Keratinocyte (primary cell): ENCODE data around the gene SIGLEC7. TPM values are rescaled to one million over a fixed set of nuclear protein-coding genes. Genes with fewer than 3 reads are reported as not detected.

ENCODE experiments used
- DNase-seq: peaks from one replicate; pipeline ENCODE4 v3.0.0-alpha.2; 2011; ENCODE audit warnings: low read depth, missing footprints, low spot score
- FAIRE-seq: peaks from 2 replicates; lab custom pipeline; 2011; peaks lifted over from hg19 to GRCh38; lab: Jason Lieb, UNC
- H2AFZ ChIP-seq: 2 replicates; pipeline ENCODE4 v1.6.0; 2012; ENCODE audit warnings: low read length, control low read depth, inconsistent platforms; ENCODE audit not compliant: control insufficient read depth
- H3K27ac ChIP-seq: 2 replicates; pipeline ENCODE4 v1.5.1; 2011; ENCODE audit warnings: low read length; ENCODE audit not compliant: control insufficient read depth, insufficient read depth
- H3K27me3 ChIP-seq: 3 replicates; pipeline ENCODE4 v1.6.0; 2011; ENCODE audit warnings: low read length; ENCODE audit not compliant: control insufficient read depth, insufficient read depth; ENCODE audit errors: extremely low read depth
- H3K36me3 ChIP-seq, 2 experiments: 2 replicates in 1 of 2; 3 replicates in 1 of 2; pipeline ENCODE4 v1.5.1; 2011; ENCODE audit warnings: low read length in 2 of 2, mild to moderate bottlenecking in 1 of 2; ENCODE audit not compliant: control insufficient read depth in 2 of 2, insufficient read depth in 2 of 2; ENCODE audit errors: extremely low read depth in 1 of 2
- H3K4me1 ChIP-seq: 3 replicates; pipeline ENCODE4 v1.5.1; 2011; ENCODE audit warnings: low read length; ENCODE audit not compliant: control insufficient read depth, insufficient read depth; ENCODE audit errors: extremely low read depth
- H3K4me2 ChIP-seq: 3 replicates; pipeline ENCODE4 v1.6.0; 2011; ENCODE audit warnings: low read depth, low read length; ENCODE audit not compliant: control insufficient read depth, insufficient read depth; ENCODE audit errors: extremely low read depth
- H3K4me3 ChIP-seq, 3 experiments: fragments of 200-600 bp in 1 of 3; sonication (generic) in 1 of 3; 2 replicates in 2 of 3; 3 replicates in 1 of 3; pipeline ENCODE4 v1.5.1; 2011 to 2016; ENCODE audit warnings: low read length in 3 of 3, mild to moderate bottlenecking in 3 of 3, control low read depth in 2 of 3, inconsistent platforms in 1 of 3, low read depth in 1 of 3, mixed read lengths in 1 of 3, mixed run types in 1 of 3, moderate library complexity in 1 of 3; ENCODE audit not compliant: control insufficient read depth in 2 of 3, insufficient read depth in 2 of 3; ENCODE audit errors: extremely low read depth in 1 of 3
- H3K79me2 ChIP-seq: 2 replicates; pipeline ENCODE4 v1.6.0; 2012; ENCODE audit warnings: low read length; ENCODE audit not compliant: control insufficient read depth, insufficient read depth
- H3K9ac ChIP-seq: 3 replicates; pipeline ENCODE4 v1.6.0; 2011; ENCODE audit warnings: low read length; ENCODE audit not compliant: control insufficient read depth, insufficient read depth; ENCODE audit errors: extremely low read depth
- H3K9me1 ChIP-seq: 3 replicates; pipeline ENCODE4 v1.6.0; 2011; ENCODE audit warnings: low read length; ENCODE audit not compliant: control insufficient read depth, insufficient read depth; ENCODE audit errors: extremely low read depth
- H3K9me3 ChIP-seq: 2 replicates; pipeline ENCODE4 v1.5.1; 2012; ENCODE audit warnings: low read depth, low read length; ENCODE audit not compliant: control insufficient read depth
- H4K20me1 ChIP-seq: 3 replicates; pipeline ENCODE4 v1.6.0; 2011; ENCODE audit warnings: low read length; ENCODE audit not compliant: control insufficient read depth, insufficient read depth; ENCODE audit errors: extremely low read depth
- EZH2 ChIP-seq: IDR thresholded peaks from one replicate; pipeline ENCODE4 v1.6.1; 2012; ENCODE audit warnings: inconsistent platforms, mild to moderate bottlenecking, low read length, moderate library complexity
- dilution Hi-C: fragments of 300-500 bp; cut with MboI; formaldehyde crosslinking; loops from one replicate; pipeline ENCODE4 v1.7.0; 2020; ENCODE audit warnings: low sequenced_read_pairs; ENCODE audit not compliant: extremely low pct_ligation_motif_present
- polyA plus RNA-seq, 5 experiments: library from polyadenylated mRNA; depleted of rRNA in 3 of 5; stranded (reverse) in 3 of 5; stranded (forward) in 1 of 5; unstranded in 1 of 5; fragments of >200 nt; gene quantifications; 1 replicate in 1 of 5; 2 replicates in 3 of 5; 3 replicates in 1 of 5; pipeline versions ENCODE4 v1.2.1 to v1.2.3, GENCODE V29; 2011 to 2012; ENCODE audit warnings: missing spikeins in 2 of 5, low read depth in 1 of 5, low replicate concordance in 1 of 5
- TF ChIP-seq, protein P1 (sequence below), 3 experiments: IDR thresholded peaks in 1 of 3; conservative IDR thresholded peaks in 1 of 3; optimal IDR thresholded peaks in 1 of 3; 2 replicates in 2 of 3; 3 replicates in 1 of 3; pipeline versions ENCODE3 to v1.5.1; 2011; ENCODE audit warnings: low read length in 3 of 3, mild to moderate bottlenecking in 3 of 3, moderate library complexity in 2 of 3, control low read depth in 1 of 3, inconsistent platforms in 1 of 3; ENCODE audit not compliant: insufficient read depth in 2 of 3; ENCODE audit errors: extremely low read depth in 1 of 3

The SIGLEC7 gene
- polyA plus RNA-seq, 1 donor (not counting 4 experiments of a cell fraction or from before 2014, with no cell fraction given) = not detected

DNA sequence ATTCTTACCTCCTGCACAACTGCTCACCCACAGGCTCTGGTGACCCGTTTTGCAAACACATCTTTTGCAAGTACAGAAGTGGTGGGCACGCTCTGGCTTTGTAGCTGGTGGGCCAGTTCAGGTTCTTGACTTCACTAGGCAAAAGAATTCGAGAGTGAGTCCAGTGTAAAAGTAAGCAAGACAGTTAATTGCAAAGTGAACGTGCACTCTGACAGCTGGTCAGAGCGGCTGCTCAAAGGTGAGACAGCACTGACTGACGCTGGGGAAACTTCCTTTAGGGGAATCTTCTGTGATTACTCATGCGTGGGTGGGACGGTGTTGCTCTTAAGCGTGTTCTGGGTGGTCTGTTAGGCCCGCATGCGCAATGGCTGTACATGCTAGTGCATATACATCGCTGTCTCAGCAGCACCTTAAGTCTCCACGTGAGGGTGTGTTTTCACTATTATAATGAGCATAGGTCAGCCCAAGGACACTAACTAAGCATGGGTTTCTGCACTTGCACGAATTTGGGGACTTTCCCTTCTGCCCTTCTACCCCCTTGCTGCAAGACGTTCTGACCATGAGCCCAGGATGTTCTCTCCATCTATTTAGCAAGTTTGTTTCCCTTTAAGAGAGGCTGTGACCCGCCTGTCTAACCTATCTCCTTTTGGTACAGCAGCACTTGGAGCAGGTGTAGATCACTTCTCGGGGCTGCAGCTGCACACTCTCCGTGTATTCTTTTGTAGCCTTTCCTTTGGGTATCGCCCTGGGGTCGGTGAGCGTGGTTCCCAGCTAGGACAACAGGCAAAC lies 52.6 kb downstream of the SIGLEC7 start:
- no peaks in the 10 kb centered on the region for H3K36me3 ChIP-seq
- FAIRE-seq (peak; percentile 9), DNase-seq (peak; percentile 1)
- H4K20me1 ChIP-seq = no peaks in the 10 kb centered on the region
- H3K79me2 ChIP-seq = no peaks in the 10 kb centered on the region
- no peak for TF ChIP-seq EZH2
- TF ChIP-seq, protein P1, sequence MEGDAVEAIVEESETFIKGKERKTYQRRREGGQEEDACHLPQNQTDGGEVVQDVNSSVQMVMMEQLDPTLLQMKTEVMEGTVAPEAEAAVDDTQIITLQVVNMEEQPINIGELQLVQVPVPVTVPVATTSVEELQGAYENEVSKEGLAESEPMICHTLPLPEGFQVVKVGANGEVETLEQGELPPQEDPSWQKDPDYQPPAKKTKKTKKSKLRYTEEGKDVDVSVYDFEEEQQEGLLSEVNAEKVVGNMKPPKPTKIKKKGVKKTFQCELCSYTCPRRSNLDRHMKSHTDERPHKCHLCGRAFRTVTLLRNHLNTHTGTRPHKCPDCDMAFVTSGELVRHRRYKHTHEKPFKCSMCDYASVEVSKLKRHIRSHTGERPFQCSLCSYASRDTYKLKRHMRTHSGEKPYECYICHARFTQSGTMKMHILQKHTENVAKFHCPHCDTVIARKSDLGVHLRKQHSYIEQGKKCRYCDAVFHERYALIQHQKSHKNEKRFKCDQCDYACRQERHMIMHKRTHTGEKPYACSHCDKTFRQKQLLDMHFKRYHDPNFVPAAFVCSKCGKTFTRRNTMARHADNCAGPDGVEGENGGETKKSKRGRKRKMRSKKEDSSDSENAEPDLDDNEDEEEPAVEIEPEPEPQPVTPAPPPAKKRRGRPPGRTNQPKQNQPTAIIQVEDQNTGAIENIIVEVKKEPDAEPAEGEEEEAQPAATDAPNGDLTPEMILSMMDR (optimal IDR thresholded peaks at IDR 0.05 in 1 of 3, IDR thresholded peaks at IDR 0.05 in 1 of 3, conservative IDR thresholded peaks at IDR 0.05 in 1 of 3; ENCODE audit: extremely low read depth in 1 of 3, insufficient read depth in 2 of 3, low read length in 3 of 3) = no peak
- no peaks in the 10 kb centered on the region for H3K27me3 ChIP-seq
- H3K4me2 ChIP-seq = no peak overlapping the region
- H3K9me1 ChIP-seq = no peaks in the 10 kb centered on the region
- no peak overlapping the region for H3K4me3 ChIP-seq
- H3K9ac ChIP-seq = no peak overlapping the region
- no peak overlapping the region for H2AFZ ChIP-seq
- dilution Hi-C loops = no loop called here
- H3K4me1 ChIP-seq = peaks cover 4% of the 10 kb centered on the region
- no peak overlapping the region for H3K27ac ChIP-seq
- no peaks in the 10 kb centered on the region for H3K9me3 ChIP-seq

DNA sequence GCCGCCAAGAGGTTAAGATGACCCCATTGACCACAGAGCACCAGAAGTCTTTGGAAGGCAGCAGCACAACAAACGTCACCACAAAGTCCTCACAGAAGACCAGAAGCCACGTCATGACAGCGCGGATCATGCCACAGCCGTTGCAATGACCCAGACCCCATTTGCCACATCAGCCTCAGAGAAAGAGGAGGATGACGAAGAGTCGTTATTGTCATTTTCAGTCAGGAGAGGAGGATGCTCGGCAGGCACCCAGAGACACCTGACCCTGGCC lies 53.1 kb downstream of the SIGLEC7 start:
- Histone ChIP-seq H4K20me1 (no peaks in the 10 kb centered on the region), H3K9me3 (no peaks in the 10 kb centered on the region), H3K4me2 (no peak overlapping the region), H3K4me1 (peaks cover 4% of the 10 kb centered on the region), H3K27ac (no peak overlapping the region), H3K4me3 (no peak overlapping the region), H3K9me1 (no peaks in the 10 kb centered on the region), H3K79me2 (no peaks in the 10 kb centered on the region), H3K9ac (no peak overlapping the region), H3K27me3 (no peaks in the 10 kb centered on the region), H3K36me3 (no peaks in the 10 kb centered on the region), H2AFZ (no peak overlapping the region)
- FAIRE-seq (no peak), DNase-seq (no peak)
- dilution Hi-C loops = no loop called here
- no peak for TF ChIP-seq EZH2

DNA sequence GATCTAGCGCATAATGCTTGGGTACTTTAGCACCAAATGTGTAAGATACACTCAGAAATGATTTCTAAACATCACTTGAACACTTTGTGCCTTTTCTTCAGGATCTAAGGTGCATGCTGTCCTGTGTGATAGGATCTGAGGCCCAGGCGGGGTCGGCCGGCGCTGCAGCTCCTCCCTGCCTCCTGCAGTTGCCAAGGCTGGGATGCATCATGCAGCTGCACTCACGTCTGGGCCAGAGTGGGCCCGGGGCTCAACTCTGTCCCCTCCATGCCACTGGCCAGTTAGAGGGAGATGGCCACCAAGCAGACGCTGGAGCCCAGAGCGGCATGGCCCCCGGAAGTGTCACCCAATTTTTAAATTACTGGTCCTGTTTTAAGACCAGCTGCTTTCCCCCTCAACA lies 53.5 kb downstream of the SIGLEC7 start:
- H3K9me1 ChIP-seq = no peaks in the 10 kb centered on the region
- no peak overlapping the region for H3K4me2 ChIP-seq
- H3K36me3 ChIP-seq = no peaks in the 10 kb centered on the region
- no peaks in the 10 kb centered on the region for H3K79me2 ChIP-seq
- H3K27ac ChIP-seq = no peak overlapping the region
- peaks cover 4% of the 10 kb centered on the region for H3K4me1 ChIP-seq
- no peaks in the 10 kb centered on the region for H3K27me3 ChIP-seq
- no peaks in the 10 kb centered on the region for H4K20me1 ChIP-seq
- no peak for DNase-seq
- FAIRE-seq = no peak
- H2AFZ ChIP-seq = no peak overlapping the region
- H3K9me3 ChIP-seq = no peaks in the 10 kb centered on the region
- H3K4me3 ChIP-seq = no peak overlapping the region
- dilution Hi-C loops = no loop called here
- TF ChIP-seq, protein P1 (optimal IDR thresholded peaks at IDR 0.05 in 1 of 3, IDR thresholded peaks at IDR 0.05 in 1 of 3, conservative IDR thresholded peaks at IDR 0.05 in 1 of 3; ENCODE audit: extremely low read depth in 1 of 3, insufficient read depth in 2 of 3, low read length in 3 of 3) = no peak
- TF ChIP-seq EZH2 = no peak
- no peak overlapping the region for H3K9ac ChIP-seq
